SK-N-SH (cell line): ENCODE data around the gene ADGRG2.

ENCODE experiments used
- EZH2phosphoT487 ChIP-seq: fragments of 200-600 bp; sonication (generic); IDR thresholded peaks from 2 replicates; pipeline ENCODE4 v1.6.1; 2017; ENCODE audit warnings: low read depth, mixed run types, mild to moderate bottlenecking, antibody characterized with exemption, moderate library complexity, borderline replicate concordance
- PBX3 ChIP-seq: IDR thresholded peaks from 2 replicates; pipeline ENCODE4; 2012

GRCh38 chrX:19007011-19007410, 115.3 kb downstream of the ADGRG2 start:
- TF ChIP-seq EZH2phosphoT487 (no peak), PBX3 (no peak)
